Endothelial cell of hepatic sinusoid (primary cell): ENCODE results near the gene L2HGDH.

ENCODE experiments used
- in situ Hi-C: cut with HindIII; loops from 2 replicates; pipeline ENCODE4 v1.10.0; 2017; ENCODE audit warnings: low sequenced_read_pairs

L2HGDH gene

DNA sequence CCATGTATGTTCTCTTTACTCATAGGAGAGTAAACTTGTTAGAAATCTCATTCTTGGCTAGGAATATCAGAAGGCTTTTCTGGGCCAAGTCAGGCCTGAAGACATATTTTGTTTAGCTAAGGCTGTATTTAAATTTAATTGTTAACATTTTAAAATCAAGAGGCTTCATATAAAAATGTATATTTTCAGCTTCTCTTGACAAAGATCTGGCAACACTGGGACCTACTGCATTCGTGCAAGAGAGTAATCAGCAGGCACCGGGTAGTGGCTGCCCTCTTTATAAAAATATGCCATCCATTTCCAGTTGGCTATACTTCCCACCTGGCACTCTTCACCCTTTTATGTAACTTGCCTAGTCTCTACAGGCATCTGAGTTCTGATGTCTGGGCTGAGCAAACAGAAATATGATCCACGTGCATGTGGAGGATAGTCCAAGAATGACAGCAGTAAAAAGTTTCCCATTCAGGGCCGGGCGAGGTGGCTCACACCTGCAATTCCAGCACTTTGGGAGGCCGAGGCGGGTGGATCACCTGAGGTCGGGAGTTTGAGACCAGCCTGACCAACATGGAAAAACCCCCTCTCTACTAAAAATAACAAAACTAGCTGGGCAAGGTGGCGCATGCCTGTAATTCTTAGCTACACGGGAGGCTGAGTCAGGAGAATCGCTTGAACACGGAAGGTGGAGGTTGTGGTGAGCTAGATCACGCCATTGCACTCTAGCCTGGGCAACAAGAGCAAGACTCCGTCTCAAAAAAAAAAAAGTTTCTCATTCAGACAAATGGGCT is 78.7 kb downstream of the L2HGDH start:
- in situ Hi-C loops: no loop called here

DNA sequence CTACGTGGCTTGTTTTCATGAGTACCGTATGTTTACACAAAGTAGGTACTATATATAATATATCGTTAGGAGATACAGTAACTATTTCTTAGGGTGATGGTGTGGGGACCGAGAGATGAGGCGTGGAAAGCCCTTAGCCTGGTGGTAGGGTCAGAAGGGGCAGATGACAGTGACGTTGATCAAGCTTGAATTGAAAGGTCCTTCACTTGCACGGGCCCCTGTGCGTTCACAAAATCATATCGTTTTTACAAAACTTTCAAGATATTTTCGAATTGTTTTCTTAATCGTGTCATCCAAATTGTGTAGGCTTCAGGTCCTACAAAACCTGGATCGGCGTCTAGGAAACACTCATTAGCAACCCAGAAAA is 79.8 kb downstream of the L2HGDH start:
- in situ Hi-C loops: no loop called here

DNA sequence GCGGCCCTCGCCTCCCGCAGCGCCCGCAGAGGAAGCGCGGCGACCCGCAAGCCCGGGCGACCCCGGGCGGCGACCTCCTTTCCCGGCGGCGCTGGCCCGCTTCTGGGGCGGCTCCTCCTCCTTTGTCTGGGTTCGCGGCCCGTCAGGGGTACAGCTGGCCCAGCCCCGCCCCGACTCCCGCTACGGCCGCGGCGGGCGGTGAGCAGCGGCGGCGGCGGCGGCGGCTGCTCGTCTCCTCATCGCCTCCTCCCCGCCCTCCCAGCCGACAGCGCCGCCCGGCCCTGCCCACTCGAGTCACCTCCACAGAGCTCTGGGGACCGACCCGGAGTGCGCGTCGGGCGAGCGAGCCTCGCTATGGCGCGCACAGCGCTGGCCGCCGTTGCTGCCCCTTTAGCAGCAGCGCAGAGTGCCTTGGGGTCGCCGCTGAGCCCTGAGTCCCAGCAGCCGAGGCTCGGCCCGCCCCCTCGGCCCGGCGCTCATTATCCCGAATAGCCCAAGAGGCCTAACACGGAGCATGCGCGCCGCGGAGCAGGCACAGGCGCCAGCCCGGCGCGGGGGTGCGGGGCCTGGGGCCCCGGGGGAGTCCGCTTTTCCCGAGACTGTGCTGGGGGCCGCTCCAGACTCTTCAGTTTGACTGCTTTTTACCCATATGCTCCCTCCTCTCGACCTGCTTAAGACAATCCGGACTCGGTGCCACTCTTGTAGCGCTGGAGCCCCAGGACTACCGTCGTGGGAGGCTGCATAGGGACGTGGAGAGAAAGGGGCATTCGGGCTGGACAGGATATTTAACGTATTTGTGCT is 80.4 kb downstream of the L2HGDH start, which contains the start of gene SOS2:
Gene SOS2 (minus strand): TSS at position 104 of the 801 bp plus-strand sequence. CDS start 295 bp downstream, outside the sequence.
- in situ Hi-C loops: no loop called here

DNA sequence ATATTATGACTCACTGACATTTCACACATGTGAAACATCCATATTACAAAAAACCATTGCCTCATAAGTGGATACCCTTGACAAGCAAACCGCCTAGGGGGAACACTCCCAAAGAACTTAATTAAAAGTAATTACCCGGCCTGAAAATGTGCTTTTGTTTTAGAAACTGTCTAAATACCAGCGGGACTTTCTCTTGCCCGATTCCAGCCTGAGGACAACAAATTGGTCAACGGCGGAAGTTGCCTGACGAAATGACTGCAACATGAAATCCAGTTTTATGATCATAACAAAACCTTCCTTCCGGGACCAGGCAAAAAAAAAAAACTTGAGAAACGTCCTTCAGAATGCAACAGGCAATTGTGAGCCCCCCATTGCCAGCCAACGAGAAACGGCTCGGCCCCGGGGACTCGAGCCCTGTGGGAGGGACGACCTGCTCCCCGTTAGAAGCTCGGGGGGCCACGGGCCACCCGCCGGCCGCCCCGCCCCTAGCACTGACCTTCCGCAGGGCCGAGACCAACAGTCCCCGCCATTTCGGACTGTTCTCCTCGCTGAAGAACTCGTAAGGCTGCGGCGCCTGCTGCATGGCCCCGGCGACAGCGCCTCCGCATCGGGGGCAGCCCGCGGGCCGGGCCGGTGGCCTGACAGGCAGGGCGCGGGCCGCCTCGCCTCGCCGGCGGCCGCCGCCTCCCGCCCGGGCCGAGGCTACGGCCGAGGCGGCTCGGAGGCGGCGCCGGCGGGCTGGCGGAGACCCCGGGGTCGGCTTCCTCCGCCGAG is 81.1 kb downstream of the L2HGDH start:
- in situ Hi-C loops: no loop called here

DNA sequence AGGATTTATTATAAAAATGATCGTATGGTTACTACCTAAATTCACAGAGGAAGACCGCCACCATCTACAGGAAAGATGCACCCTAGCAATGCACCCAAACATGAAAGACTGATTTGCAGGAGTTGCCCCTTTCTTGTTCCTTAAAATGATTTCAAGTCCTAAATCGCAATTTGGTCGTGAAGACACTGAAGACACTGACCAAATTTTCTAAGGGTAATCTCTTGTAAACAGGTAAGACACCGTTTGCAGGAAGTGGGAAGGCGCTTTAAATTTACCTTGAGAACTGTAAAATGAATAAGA is 81.7 kb downstream of the L2HGDH start:
- in situ Hi-C loops: no loop called here

DNA sequence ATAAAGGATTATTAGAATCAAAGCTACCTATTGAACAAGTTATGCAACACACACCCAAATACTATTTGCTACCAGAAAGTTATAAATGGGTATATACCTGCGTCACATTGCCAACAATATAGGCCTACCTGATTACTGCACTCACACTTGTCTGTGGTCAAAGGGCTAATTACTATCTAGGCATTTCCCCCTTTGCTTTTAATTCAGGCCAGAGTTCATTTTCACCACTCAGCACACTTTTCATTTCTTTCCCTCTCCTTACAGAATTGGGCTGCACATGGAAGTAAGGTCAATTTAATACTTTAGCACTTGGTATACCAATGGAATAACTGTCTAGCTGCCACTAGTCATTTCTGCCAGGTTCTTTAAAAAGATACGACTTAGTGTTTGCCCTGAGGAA is 82.3 kb downstream of the L2HGDH start:
- in situ Hi-C loops: no loop called here

DNA sequence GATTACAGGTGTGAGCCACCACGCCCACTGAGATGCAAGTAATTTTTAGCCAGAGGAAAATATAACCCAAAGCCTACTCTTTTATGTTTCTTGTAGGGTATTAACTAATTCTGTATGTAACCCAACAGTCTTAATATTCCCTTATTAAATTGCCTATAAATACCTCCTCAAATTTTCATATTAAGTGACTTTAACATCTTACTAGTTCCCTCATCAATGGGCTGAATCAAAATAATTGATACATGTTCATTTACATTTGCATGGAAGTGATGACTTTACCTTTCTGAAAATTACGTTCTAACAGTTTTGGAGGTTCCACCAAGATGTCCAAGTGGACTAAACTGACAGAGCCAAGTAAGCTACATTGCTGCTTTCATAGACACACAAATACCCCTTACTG is 83.7 kb downstream of the L2HGDH start:
- in situ Hi-C loops: no loop called here

DNA sequence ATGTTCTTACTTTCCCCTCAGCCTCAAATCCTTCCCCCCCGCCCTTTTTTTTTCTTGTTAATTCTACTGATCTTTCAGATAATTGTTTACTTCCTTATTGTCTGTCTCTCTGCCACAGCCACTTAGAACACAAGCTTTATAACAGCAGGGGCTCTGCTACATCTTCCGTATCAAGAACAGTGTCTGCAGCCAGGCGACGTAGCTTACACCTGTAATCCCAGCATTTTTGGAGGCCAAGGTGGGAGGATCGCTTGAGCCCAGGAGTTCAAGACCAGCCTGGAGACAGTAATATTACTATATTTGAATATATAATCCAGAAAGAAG is 86.1 kb downstream of the L2HGDH start:
- in situ Hi-C loops: no loop called here

DNA sequence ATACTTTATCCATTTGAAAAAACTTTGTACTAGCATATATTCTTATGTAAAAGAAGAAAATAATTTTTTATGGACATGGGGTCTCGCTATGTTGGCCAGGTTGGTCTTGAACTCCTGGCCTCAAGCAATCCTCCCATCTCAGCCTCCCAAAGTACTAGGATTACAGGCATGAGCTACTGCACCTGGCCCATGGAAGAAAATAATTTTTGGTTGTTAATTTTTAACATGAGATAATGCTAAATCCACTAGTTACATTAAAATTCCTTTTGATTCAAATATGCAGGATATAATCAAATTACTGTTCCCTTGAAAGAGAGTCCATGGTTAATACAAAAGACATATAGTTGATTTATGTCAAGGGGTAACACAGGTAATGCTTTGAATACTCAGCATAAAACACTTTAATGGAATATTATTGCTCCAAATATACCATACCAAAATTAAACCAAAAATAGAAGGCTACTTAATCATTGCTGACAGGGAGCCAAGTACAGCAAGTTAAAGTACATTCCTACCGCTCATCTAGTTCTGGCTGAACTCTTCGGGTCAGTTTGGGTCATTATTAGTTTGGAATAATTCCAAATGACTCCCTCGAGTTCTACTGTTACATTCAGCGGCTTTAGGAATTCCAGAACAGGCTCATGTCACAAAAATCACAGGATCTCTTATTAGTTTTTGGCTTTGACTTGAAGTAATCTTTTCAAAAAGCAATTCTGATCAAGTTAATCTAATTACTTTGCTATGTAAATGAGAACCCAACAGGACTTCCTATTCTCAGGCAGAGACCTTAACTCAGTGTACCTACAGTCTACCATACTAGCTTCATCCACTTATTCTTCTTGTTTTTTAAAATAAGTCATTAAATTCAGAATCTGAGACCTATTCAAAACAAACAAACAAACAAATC is 86.7 kb downstream of the L2HGDH start:
- in situ Hi-C loops: no loop called here

DNA sequence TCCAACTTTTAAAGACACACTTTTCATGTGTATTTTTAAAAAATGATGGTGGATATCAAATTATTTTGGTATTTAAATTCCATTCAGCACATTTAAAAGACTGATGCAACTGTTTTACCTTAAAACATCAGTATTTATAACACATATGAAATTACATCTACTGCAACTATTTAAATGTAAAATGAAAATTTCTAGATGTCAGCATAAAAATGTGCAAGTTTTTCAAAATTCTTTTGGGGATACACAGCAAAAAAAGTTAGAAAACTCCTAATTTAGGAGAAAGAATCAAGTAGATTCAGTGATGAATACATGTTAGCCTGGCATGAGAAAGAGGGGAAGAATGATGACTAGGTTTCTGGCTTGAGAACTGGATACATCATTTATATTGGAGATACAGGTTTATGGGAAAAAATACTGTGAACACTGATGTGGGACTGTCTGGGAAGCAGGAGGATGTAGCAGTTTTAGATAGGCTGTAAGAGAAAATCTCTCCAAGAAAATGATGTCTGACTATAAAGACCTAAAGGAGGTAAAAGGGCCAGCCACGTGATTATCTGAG is 89.9 kb downstream of the L2HGDH start:
- in situ Hi-C loops: no loop called here

DNA sequence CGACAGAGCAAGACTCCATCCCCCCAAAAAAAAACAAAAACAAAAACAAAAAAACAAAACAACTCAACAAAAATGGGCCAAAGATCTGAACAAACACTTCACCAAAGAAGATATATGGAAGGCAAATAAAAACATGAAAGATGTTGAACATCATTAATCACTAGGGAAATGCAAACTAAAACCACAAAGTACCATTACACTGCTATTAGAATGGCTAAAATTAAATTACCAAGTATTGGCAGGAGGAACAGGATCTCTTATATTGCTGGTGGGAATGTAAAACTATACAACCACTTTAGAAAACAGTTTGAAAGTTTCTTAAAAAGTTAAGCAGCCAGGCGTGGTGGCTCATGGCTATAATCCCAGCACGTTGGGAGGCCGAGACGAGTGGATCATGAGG is 93.5 kb downstream of the L2HGDH start:
- in situ Hi-C loops: no loop called here

DNA sequence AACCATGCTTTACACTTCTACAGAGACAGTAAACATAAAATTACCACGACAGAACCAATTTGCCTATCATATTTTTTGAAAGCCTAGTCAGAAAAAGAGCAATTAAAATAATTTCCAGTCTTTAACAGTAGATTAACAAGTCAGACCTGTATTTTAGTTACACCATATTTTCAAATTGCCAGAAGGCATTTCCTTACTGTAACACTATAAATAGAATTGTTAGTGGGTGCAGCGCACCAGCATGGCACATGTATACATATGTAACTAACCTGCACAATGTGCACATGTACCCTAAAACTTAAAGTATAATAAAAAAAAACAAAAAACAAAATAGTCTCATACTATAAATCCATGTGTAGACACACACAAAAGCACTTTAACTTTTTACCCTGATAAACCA is 96.6 kb downstream of the L2HGDH start:
- in situ Hi-C loops: no loop called here

DNA sequence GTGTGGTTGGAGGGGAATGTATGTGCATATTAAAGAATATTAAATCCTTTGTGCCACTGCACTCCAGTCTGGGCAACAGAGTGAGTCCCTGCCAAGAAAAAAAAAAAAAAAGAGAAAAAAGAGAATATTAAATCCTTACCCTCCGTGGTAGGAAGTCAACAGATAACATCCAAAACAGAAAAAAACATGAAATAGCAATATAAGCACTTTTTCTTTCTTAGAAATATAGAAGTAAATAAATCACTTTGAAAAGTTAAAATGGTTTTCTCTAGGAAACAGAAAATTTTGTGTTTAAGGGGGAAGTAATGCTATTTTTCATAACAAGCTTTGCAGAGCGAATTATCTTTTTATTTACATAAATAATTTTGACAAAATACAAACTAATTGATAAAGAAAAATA is 98.2 kb downstream of the L2HGDH start:
- in situ Hi-C loops: no loop called here

DNA sequence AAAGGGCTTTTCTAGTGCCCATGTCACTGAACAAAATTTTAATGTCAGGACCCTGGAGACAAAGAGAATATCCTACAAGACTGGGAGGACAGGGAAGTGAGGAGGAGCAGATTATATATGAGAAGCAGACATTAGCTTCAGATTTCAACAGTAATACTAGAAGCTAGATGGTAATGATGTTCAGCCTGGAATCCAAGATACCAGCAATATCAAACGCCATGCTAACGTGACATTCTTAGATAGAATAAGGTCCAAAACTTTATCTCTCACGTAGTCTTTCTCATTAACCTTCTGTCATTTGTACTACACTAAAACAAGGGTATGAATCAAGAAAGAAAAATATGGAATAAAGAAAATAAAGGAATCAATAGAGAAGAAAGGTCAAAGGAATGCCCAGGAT is 99.3 kb downstream of the L2HGDH start:
- in situ Hi-C loops: no loop called here

DNA sequence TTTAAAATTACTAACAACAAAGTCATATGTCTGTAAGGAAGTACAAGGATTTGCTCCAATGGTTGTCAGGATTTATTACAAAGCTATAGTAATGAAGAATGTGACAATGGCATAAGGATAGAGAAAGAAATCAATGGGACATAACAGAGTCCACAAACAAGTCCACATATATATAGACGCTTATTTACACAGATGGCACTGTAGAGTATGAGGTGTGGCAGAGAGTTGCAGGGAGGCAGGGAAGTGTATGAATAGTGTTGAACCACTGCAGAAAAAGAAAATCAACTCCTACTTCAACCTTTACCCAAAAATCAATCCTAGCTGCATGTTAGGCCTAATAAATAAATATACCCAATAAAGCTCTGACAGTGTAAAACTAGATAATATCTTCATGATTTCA is 102.0 kb downstream of the L2HGDH start:
- in situ Hi-C loops: no loop called here

DNA sequence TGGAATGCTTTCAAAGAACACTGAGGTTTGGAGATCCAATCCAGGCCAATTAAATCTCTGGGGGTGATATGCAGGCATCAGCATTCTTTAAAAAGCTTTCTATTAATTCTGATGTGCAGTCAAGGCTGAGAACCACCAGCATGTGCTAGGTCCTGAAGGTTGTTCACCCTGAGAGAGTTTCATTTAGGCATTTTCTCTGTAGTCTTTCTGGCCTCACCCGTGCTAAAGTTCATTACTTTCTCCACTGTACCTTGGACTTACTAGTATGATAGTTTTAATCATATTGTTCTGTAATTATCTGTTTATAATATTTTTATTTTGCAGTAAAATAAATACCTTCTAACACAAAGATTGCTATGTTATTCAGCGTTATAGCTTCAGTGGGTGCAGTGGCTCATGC is 113.5 kb downstream of the L2HGDH start:
- in situ Hi-C loops: no loop called here

DNA sequence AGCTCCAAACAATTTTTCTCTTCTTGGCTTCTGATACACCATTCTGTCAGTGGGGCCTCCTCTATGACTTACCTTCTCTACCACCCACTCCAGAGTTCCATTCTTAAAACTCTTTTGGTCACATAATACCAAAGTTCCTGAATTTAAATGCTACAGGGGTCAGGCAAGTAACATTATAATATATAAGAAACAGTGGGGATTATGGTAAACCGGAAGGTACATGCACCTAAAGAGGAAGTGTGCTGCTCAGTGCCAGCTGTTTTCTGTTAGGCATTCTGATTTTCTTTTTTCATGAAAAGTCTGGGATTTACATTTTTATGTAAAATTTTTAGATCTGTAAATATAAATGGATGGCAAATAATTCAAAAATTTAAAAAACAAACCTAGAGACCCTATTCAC is 120.5 kb downstream of the L2HGDH start:
- in situ Hi-C loops: no loop called here
